ENCODE data around the gene OSBPL8.

- TF ChIP-seq YY1 (IDR thresholded peaks at IDR 0.05; ENCODE audit: insufficient read depth, insufficient read length), result no peak
- no peak for TF ChIP-seq ZNF274 (IDR thresholded peaks at IDR 0.05; ENCODE audit: low read depth, low read length)
Measured at GRCh38 chr12:76457818-76458217, 101.8 kb downstream of the OSBPL8 start.
